ENCODE results near the gene MXRA8.

DNA sequence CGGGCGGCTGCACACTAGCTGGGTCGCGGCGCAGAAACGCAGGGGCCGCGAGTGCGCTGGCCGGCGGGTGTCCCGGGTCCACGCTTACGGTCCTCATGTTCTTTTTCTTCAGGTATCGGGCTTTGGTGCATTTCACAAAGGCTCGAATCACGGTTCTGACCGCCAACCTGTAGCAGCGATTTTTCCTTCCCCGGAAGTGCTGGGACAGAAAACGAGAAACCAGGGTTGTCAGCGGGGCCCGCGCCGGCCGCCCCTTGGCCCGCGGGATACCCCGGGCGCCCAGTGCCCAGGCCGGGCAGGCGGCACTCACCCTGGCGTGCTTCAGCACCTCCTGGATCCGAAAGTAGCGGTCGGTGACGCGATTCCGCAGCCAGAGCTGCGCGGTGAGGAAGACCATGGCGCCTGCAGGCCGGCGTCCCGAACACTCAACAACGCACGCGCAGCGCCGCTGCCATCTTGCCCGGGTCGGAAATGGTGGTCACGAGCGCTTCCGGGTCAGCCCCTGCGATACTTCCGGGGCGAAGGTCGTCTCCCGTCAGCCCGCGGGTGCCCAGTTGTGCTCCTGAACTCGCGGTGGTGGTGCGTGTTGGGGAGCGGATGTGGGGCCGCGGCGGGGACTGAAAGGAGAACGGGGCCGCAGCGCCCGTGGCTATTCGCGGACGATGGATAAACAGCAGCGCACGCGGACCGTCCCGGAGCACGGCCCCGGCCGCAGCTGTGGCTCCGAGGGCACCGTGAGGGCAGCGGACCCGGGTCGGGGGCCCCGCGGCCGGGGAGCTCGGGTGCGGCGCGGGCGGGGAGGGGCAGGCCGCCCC lies 48.7 kb upstream of the MXRA8 start, which contains the start of gene MRPL20:
- peak; percentile 92 for TF ChIP-seq POLR2A (IDR thresholded peaks at IDR 0.05; ENCODE audit: low read length)
- TF ChIP-seq GATA1 (IDR thresholded peaks at IDR 0.05; ENCODE audit: low read depth, low read length), result no peak

All from erythroblast (primary cell).